HepG2 (cell line): ENCODE results near the gene KRTAP5-9. TPM values are rescaled to one million over a fixed set of nuclear protein-coding genes. Genes with fewer than 3 reads are reported as not detected.
A peak's percentile ranks its signal among the peaks of the same experiment; 100 is the strongest.
"Not testable (repeated sequence)": the region's sequence is repeated elsewhere in the genome, so short reads cannot be mapped to it uniquely, and the experiment has no call there.

Experiments
- ATAC-seq: fragments of 200-7000 bp; cut with Tn5 transposase; 3 replicates; pipeline ENCODE4 v1.9.1; 2020; ENCODE audit warnings: mild to moderate bottlenecking, moderate library complexity
- BruUV-seq: library from RNA; stranded (reverse); fragments of 400-500 nt; replicated peaks from 2 replicates; lab custom pipeline; 2021; lab: Mats Ljungman, UMichigan
- CTCF ChIA-PET: fragments of 300-600 bp; formaldehyde crosslinking; extraction: SDS; loops from one replicate; lab custom pipeline; 2021; ENCODE audit warnings: low total read pairs, inconsistent platforms, low intra/inter-chr PET ratio; lab: Yijun Ruan, JAX
- POLR2A ChIA-PET: fragments of 350-600 bp; sonication (Branson Sonifier 250); formaldehyde crosslinking; loops from one replicate; lab custom pipeline; 2020; ENCODE audit warnings: antibody characterized with exemption, inconsistent platforms; lab: Yijun Ruan, JAX
- DNase-seq: peaks from one replicate; pipeline ENCODE4 v3.0.0-alpha.2; 2015; ENCODE audit warnings: low spot score
- FAIRE-seq: peaks from 3 replicates; lab custom pipeline; 2011; peaks lifted over from hg19 to GRCh38; lab: Jason Lieb, UNC
- H2AFZ ChIP-seq: one replicate; pipeline ENCODE4 v1.6.1; 2011; ENCODE audit warnings: low read length, inconsistent platforms
- H3K27ac ChIP-seq: fragments of 300-600 bp; 3 replicates; pipeline ENCODE4 v1.8.0; 2011; ENCODE audit warnings: mixed run types, mild to moderate bottlenecking, mixed read lengths, low read length, inconsistent platforms; ENCODE audit not compliant: insufficient read depth; ENCODE audit errors: extremely low read length
- H3K27me3 ChIP-seq, 2 experiments: fragments of 200-600 bp in 1 of 2; 2 replicates in 1 of 2; 3 replicates in 1 of 2; pipeline versions ENCODE4 v1.6.0 to v1.8.0; 2011; ENCODE audit warnings: low read length in 2 of 2, mild to moderate bottlenecking in 2 of 2, moderate library complexity in 2 of 2, inconsistent platforms in 1 of 2; ENCODE audit not compliant: insufficient read depth in 2 of 2, control insufficient read depth in 1 of 2
- H3K36me3 ChIP-seq, 2 experiments: fragments of 200-600 bp in 1 of 2; replicated peaks in 1 of 2; 2 replicates in 1 of 2; 3 replicates in 1 of 2; pipeline versions ENCODE4 v1.5.1 to v1.8.0; 2011; ENCODE audit warnings: low read length in 2 of 2, inconsistent platforms in 1 of 2; ENCODE audit not compliant: insufficient read depth in 2 of 2, control insufficient read depth in 1 of 2
- H3K4me1 ChIP-seq: 2 replicates; pipeline ENCODE4 v1.5.1; 2012; ENCODE audit warnings: low read length, inconsistent platforms; ENCODE audit not compliant: insufficient read depth
- H3K4me2 ChIP-seq: 2 replicates; pipeline ENCODE4 v1.6.0; 2011; ENCODE audit warnings: low read depth, low read length, inconsistent platforms
- H3K4me3 ChIP-seq, 3 experiments: fragments of 200-600 bp in 1 of 3; sonication (generic), shearing (Covaris generic) in 1 of 3; replicated peaks in 1 of 3; 2 replicates each; pipeline ENCODE4 v1.5.1; 2011 to 2016; ENCODE audit warnings: low read length in 3 of 3, inconsistent platforms in 2 of 3, low read depth in 2 of 3, mild to moderate bottlenecking in 2 of 3, control low read depth in 1 of 3, mixed read lengths in 1 of 3; ENCODE audit not compliant: insufficient read depth in 1 of 3
- H3K79me2 ChIP-seq: one replicate; pipeline ENCODE4 v1.6.1; 2011; ENCODE audit warnings: low read length, inconsistent platforms; ENCODE audit not compliant: insufficient read depth
- H3K9ac ChIP-seq: 2 replicates; pipeline ENCODE4 v1.6.0; 2011; ENCODE audit warnings: mild to moderate bottlenecking, low read depth, low read length, inconsistent platforms; ENCODE audit not compliant: insufficient read depth
- H3K9me3 ChIP-seq: 2 replicates; pipeline ENCODE4 v1.5.1; 2012; ENCODE audit warnings: mild to moderate bottlenecking, low read length
- H4K20me1 ChIP-seq: 2 replicates; pipeline ENCODE4 v1.6.0; 2011; ENCODE audit warnings: inconsistent platforms, mild to moderate bottlenecking, low read length, moderate library complexity; ENCODE audit not compliant: insufficient read depth
- MNT ChIP-seq: fragments of 450-650 bp; IDR thresholded peaks from 2 replicates; pipeline ENCODE4 v1.6.1; 2016
- WGBS: methylation state at CpG from one replicate; pipeline ENCODE4 v1.1.6; 2017; ENCODE audit warnings: low lambda C conversion rate; 5-methylcytosine and 5-hydroxymethylcytosine counted together
- in situ Hi-C: cut with HindIII; loops from 2 replicates; pipeline ENCODE4 v1.10.0; 2017; ENCODE audit warnings: low pct_unique_long_range_greater_than_20kb; ENCODE audit not compliant: extremely low pct_ligation_motif_present
- intact Hi-C: fragments of 100-400 bp; cut with micrococcal nuclease; formaldehyde crosslinking; loops from one replicate; pipeline ENCODE4 v1.10.0; 2022; ENCODE audit not compliant: unreplicated experiment
- polyA plus RNA-seq, 8 experiments: library from polyadenylated mRNA; depleted of rRNA in 3 of 8; stranded (reverse) in 7 of 8; unstranded in 1 of 8; fragments of >200 nt; fragmentation: Illumina TruSeq in 4 of 8; extraction: Trizol in 4 of 8; gene quantifications; 2 replicates each; pipeline versions ENCODE4 v1.2.1 to v1.2.3, GENCODE V29; 2011 to 2016; ENCODE audit warnings: low read depth in 4 of 8, missing spikeins in 1 of 8, mixed read lengths in 1 of 8; ENCODE audit not compliant: insufficient read depth in 1 of 8
- total RNA-seq, 5 experiments: library from RNA; depleted of rRNA; stranded (reverse); fragments of >200 nt; fragmentation: Illumina TruSeq; extraction: Trizol; gene quantifications; 2 replicates each; pipeline ENCODE4 v1.2.3, GENCODE V29; 2016; ENCODE audit warnings: low read depth in 1 of 5

KRTAP5-9 gene
- total and polyA plus RNA-seq, 2 of the 13 experiments (the other 11 are each of a cell fraction or from before 2014, with no cell fraction given): 0.09 TPM; not detected in 1

- H3K27ac ChIP-seq, H3K27me3 ChIP-seq, DNase-seq, H3K4me3 ChIP-seq, in situ Hi-C loops, H3K79me2 ChIP-seq, H4K20me1 ChIP-seq, H3K36me3 ChIP-seq, CTCF ChIA-PET, H2AFZ ChIP-seq, ATAC-seq, BruUV-seq, H3K4me2 ChIP-seq, FAIRE-seq, H3K9me3 ChIP-seq, H3K9ac ChIP-seq, POLR2A ChIA-PET, intact Hi-C loops: not testable (repeated sequence)
- H3K4me1 ChIP-seq: peaks cover 37% of the 10 kb centered on the region
- 74% methylated on average over 2 of the region's 2 CpGs for WGBS
- TF ChIP-seq MNT: peak; percentile 56
Observed at GRCh38 chr11:71582969-71583368, 34.7 kb downstream of the KRTAP5-9 start.

GRCh38 chr11:71585673-71586072 is 37.5 kb downstream of the KRTAP5-9 start:
- H3K9ac ChIP-seq, H3K27ac ChIP-seq, H3K79me2 ChIP-seq, H4K20me1 ChIP-seq, H3K9me3 ChIP-seq, H3K4me2 ChIP-seq, CTCF ChIA-PET, DNase-seq, ATAC-seq, in situ Hi-C loops, H3K27me3 ChIP-seq, H3K4me3 ChIP-seq, H3K36me3 ChIP-seq, BruUV-seq, intact Hi-C loops, H2AFZ ChIP-seq, FAIRE-seq, POLR2A ChIA-PET: not testable (repeated sequence)
- 44% methylated on average over 5 of the region's 5 CpGs for WGBS
- peaks cover 34% of the 10 kb centered on the region for H3K4me1 ChIP-seq
